Stimulated activated naive CD8-positive, alpha-beta T cell treated with anti-CD3 and anti-CD28 coated beads, Interleukin-15, Interleukin-2, amounts not matched to agents 100 U/mL and 50 U/mL, for 24 hours (primary cell): ENCODE results near the gene QKI.
A peak's percentile ranks its signal among the peaks of the same experiment; 100 is the strongest.

ENCODE experiments used
- ATAC-seq: fragments of 150-1000 bp; cut with Tn5 transposase; one replicate; pipeline ENCODE4 v1.10.0; 2021
- DNase-seq: peaks from one replicate; pipeline ENCODE4 v3.0.0; 2021

The QKI gene

GRCh38 chr6:163392533-163392932 lies 22.0 kb upstream of the QKI start:
- DNase-seq (no peak), ATAC-seq (no peak)

GRCh38 chr6:163393923-163394322 lies 20.6 kb upstream of the QKI start:
- DNase-seq = no peak
- no peak for ATAC-seq

GRCh38 chr6:163394659-163395058 lies 19.9 kb upstream of the QKI start:
- ATAC-seq (no peak), DNase-seq (no peak)

GRCh38 chr6:163395122-163395830 lies 19.2 kb upstream of the QKI start:
- DNase-seq (no peak), ATAC-seq (no peak)

GRCh38 chr6:163395831-163396185 lies 18.7 kb upstream of the QKI start:
- no peak for DNase-seq
- no peak for ATAC-seq

GRCh38 chr6:163397326-163397725 lies 17.2 kb upstream of the QKI start:
- ATAC-seq (no peak), DNase-seq (no peak)

GRCh38 chr6:163398115-163398514 lies 16.4 kb upstream of the QKI start:
- DNase-seq = no peak
- no peak for ATAC-seq

GRCh38 chr6:163398815-163399214 lies 15.7 kb upstream of the QKI start:
- DNase-seq (no peak), ATAC-seq (no peak)

GRCh38 chr6:163400509-163400908 lies 14.0 kb upstream of the QKI start:
- no peak for ATAC-seq
- no peak for DNase-seq

GRCh38 chr6:163401039-163401885 lies 13.3 kb upstream of the QKI start:
- no peak for DNase-seq
- no peak for ATAC-seq

GRCh38 chr6:163402616-163403015 lies 11.9 kb upstream of the QKI start:
- ATAC-seq = no peak
- no peak for DNase-seq

GRCh38 chr6:163404825-163405265 lies 9.7 kb upstream of the QKI start:
- DNase-seq = no peak

GRCh38 chr6:163405412-163406309 lies 8.9 kb upstream of the QKI start:
- peak; percentile 69 for ATAC-seq
- DNase-seq = peak; percentile 28

More at GRCh38 chr6:163404825-163405265, 9.7 kb upstream of the QKI start:
- ATAC-seq = no peak

GRCh38 chr6:163406366-163406765 lies 8.2 kb upstream of the QKI start:
- no peak for ATAC-seq
- DNase-seq = no peak

- ATAC-seq (no peak), DNase-seq (no peak)
Measured at GRCh38 chr6:163406830-163407229, 7.7 kb upstream of the QKI start.

GRCh38 chr6:163408352-163408991 lies 6.0 kb upstream of the QKI start:
- no peak for ATAC-seq
- DNase-seq = no peak

GRCh38 chr6:163409712-163410111 lies 4.8 kb upstream of the QKI start:
- ATAC-seq (no peak), DNase-seq (no peak)

- DNase-seq = no peak
Measured at GRCh38 chr6:163412341-163412740, 2.2 kb upstream of the QKI start.

GRCh38 chr6:163412801-163413344 lies 1.6 kb upstream of the QKI start:
- ATAC-seq = no peak
- no peak for DNase-seq

More at GRCh38 chr6:163412341-163412740, 2.2 kb upstream of the QKI start:
- no peak for ATAC-seq

- peak; percentile 74 for ATAC-seq
Measured at GRCh38 chr6:163413345-163414116, 987 bp upstream of the QKI start.

More at GRCh38 chr6:163413345-163414116, 987 bp upstream of the QKI start:
- DNase-seq = peak; percentile 91
